Astrocyte (in vitro differentiated cells and primary cell): ENCODE data around the gene MARF1. TPM values are rescaled to one million over a fixed set of nuclear protein-coding genes. Genes with fewer than 3 reads are reported as not detected.

Source experiments
- DNase-seq: peaks from one replicate; pipeline ENCODE4 v3.0.0-alpha.2; 2010; ENCODE audit warnings: low read depth
- FAIRE-seq: peaks from 2 replicates; lab custom pipeline; 2011; peaks lifted over from hg19 to GRCh38; lab: Jason Lieb, UNC
- H2AFZ ChIP-seq: 2 replicates; pipeline ENCODE4 v1.6.0; 2012; ENCODE audit warnings: low read depth, low read length, inconsistent platforms
- H3K27ac ChIP-seq: 2 replicates; pipeline ENCODE4 v1.5.1; 2011; ENCODE audit warnings: low read depth, low read length, inconsistent platforms
- H3K27me3 ChIP-seq: 2 replicates; pipeline ENCODE4 v1.6.0; 2011; ENCODE audit warnings: low read length, inconsistent platforms; ENCODE audit not compliant: insufficient read depth
- H3K36me3 ChIP-seq: 2 replicates; pipeline ENCODE4 v1.5.1; 2011; ENCODE audit warnings: low read length, inconsistent platforms; ENCODE audit not compliant: insufficient read depth
- H3K4me1 ChIP-seq: 2 replicates; pipeline ENCODE4 v1.5.1; 2011; ENCODE audit warnings: low read length, inconsistent platforms; ENCODE audit not compliant: insufficient read depth
- H3K4me2 ChIP-seq: 2 replicates; pipeline ENCODE4 v1.6.0; 2012; ENCODE audit warnings: low read length, inconsistent platforms
- H3K4me3 ChIP-seq: 2 replicates; pipeline ENCODE4 v1.5.1; 2011; ENCODE audit warnings: low read depth, mild to moderate bottlenecking, low read length, inconsistent platforms; ENCODE audit not compliant: insufficient read depth
- H3K79me2 ChIP-seq: 2 replicates; pipeline ENCODE4 v1.6.0; 2012; ENCODE audit warnings: mild to moderate bottlenecking, low read length, inconsistent platforms; ENCODE audit not compliant: insufficient read depth
- H3K9ac ChIP-seq: 2 replicates; pipeline ENCODE4 v1.6.0; 2012; ENCODE audit warnings: mild to moderate bottlenecking, low read length, inconsistent platforms
- H3K9me3 ChIP-seq: 2 replicates; pipeline ENCODE4 v1.5.1; 2012; ENCODE audit warnings: low read depth, mild to moderate bottlenecking, low read length, inconsistent platforms; ENCODE audit not compliant: insufficient read depth
- H4K20me1 ChIP-seq: 2 replicates; pipeline ENCODE4 v1.6.0; 2012; ENCODE audit warnings: low read length, inconsistent platforms; ENCODE audit not compliant: insufficient read depth
- H3K27ac Mint-ChIP-seq: one replicate; pipeline ENCODE4 v1.8.0; 2021; ENCODE audit warnings: mild to moderate bottlenecking, mixed read lengths; ENCODE audit not compliant: unreplicated experiment
- H3K27me3 Mint-ChIP-seq: one replicate; pipeline ENCODE4 v1.8.0; 2021; ENCODE audit warnings: low read depth, mixed read lengths; ENCODE audit not compliant: unreplicated experiment
- H3K36me3 Mint-ChIP-seq: one replicate; pipeline ENCODE4 v1.8.0; 2021; ENCODE audit warnings: low read depth, mixed read lengths; ENCODE audit not compliant: unreplicated experiment
- H3K4me1 Mint-ChIP-seq: one replicate; pipeline ENCODE4 v1.8.0; 2021; ENCODE audit warnings: low read depth, mixed read lengths; ENCODE audit not compliant: unreplicated experiment
- H3K4me3 Mint-ChIP-seq: one replicate; pipeline ENCODE4 v1.8.0; 2021; ENCODE audit warnings: mild to moderate bottlenecking, moderate library complexity, mixed read lengths; ENCODE audit not compliant: unreplicated experiment
- H3K9me3 Mint-ChIP-seq: one replicate; pipeline ENCODE4 v1.8.0; 2021; ENCODE audit warnings: mild to moderate bottlenecking, mixed read lengths; ENCODE audit not compliant: unreplicated experiment
- CTCF ChIP-seq: IDR thresholded peaks from 2 replicates; pipeline ENCODE4 v1.5.1; 2011; ENCODE audit warnings: low read depth, mild to moderate bottlenecking, inconsistent platforms, low read length, moderate library complexity; ENCODE audit not compliant: insufficient read depth
- EZH2 ChIP-seq: IDR thresholded peaks from 2 replicates; pipeline ENCODE4 v1.6.1; 2012; ENCODE audit warnings: mild to moderate bottlenecking, low read length, inconsistent platforms; ENCODE audit not compliant: insufficient read depth
- total RNA-seq: library from RNA; stranded (reverse); gene quantifications from 2 replicates; pipeline ENCODE4 v1.2.1, GENCODE V29; 2021

MARF1 gene
- total RNA-seq, 1 donor from 2014 or later, result 47.4 TPM

GRCh38 chr16:15644267-15644961 lies 1.5 kb upstream of the MARF1 start:
- no peak for FAIRE-seq
- no peaks in the 10 kb centered on the region for H3K27me3 Mint-ChIP-seq

GRCh38 chr16:15643946-15644250 lies 944 bp upstream of the MARF1 start:
- no peaks in the 10 kb centered on the region for H3K27me3 Mint-ChIP-seq
- peak overlapping the region; percentile 91 for H3K27ac Mint-ChIP-seq
- peak overlapping the region; percentile 96 for H3K4me2 ChIP-seq
- peak overlapping the region; percentile 94 for H3K4me3 ChIP-seq
- H3K9me3 Mint-ChIP-seq, result no peaks in the 10 kb centered on the region
- peaks cover 16% of the 10 kb centered on the region for H3K4me1 ChIP-seq
- H3K9ac ChIP-seq, result peak overlapping the region; percentile 100
- H3K27me3 ChIP-seq, result no peaks in the 10 kb centered on the region
- H3K9me3 ChIP-seq, result no peaks in the 10 kb centered on the region
- H3K36me3 Mint-ChIP-seq, result no peaks in the 10 kb centered on the region
- peak overlapping the region; percentile 94 for H2AFZ ChIP-seq
- peaks cover 36% of the 10 kb centered on the region for H3K79me2 ChIP-seq
- peak overlapping the region; percentile 100 for H3K27ac ChIP-seq
- no peak for TF ChIP-seq CTCF
- no peak for TF ChIP-seq EZH2
- peaks cover 3% of the 10 kb centered on the region for H4K20me1 ChIP-seq
- FAIRE-seq (no peak), DNase-seq (no peak)
- H3K36me3 ChIP-seq, result peaks cover 3% of the 10 kb centered on the region
- H3K4me3 Mint-ChIP-seq, result peak overlapping the region; percentile 92
- H3K4me1 Mint-ChIP-seq, result peaks cover 4% of the 10 kb centered on the region

More at GRCh38 chr16:15644267-15644961, 1.5 kb upstream of the MARF1 start:
- no peaks in the 10 kb centered on the region for H3K9me3 Mint-ChIP-seq
- Histone ChIP-seq H4K20me1 (peaks cover 3% of the 10 kb centered on the region), H3K79me2 (peaks cover 32% of the 10 kb centered on the region), H2AFZ (peak overlapping the region; percentile 7), H3K4me1 (peaks cover 16% of the 10 kb centered on the region), H3K9me3 (no peaks in the 10 kb centered on the region), H3K36me3 (no peaks in the 10 kb centered on the region), H3K4me3 (peak overlapping the region; percentile 15), H3K9ac (peak overlapping the region; percentile 100), H3K27ac (peak overlapping the region; percentile 100), H3K27me3 (no peaks in the 10 kb centered on the region), H3K4me2 (peak overlapping the region; percentile 96)
- no peak for TF ChIP-seq EZH2
- no peak for TF ChIP-seq CTCF
- peak overlapping the region; percentile 92 for H3K4me3 Mint-ChIP-seq
- peak overlapping the region; percentile 89 for H3K27ac Mint-ChIP-seq
- no peak for DNase-seq
- H3K36me3 Mint-ChIP-seq, result no peaks in the 10 kb centered on the region
- peaks cover 4% of the 10 kb centered on the region for H3K4me1 Mint-ChIP-seq

GRCh38 chr16:15642557-15643047 lies 352 bp downstream of the MARF1 start:
- no peaks in the 10 kb centered on the region for H3K9me3 Mint-ChIP-seq
- Histone ChIP-seq H3K79me2 (peaks cover 36% of the 10 kb centered on the region), H3K4me2 (peak overlapping the region; percentile 84), H3K36me3 (peaks cover 5% of the 10 kb centered on the region), H3K27ac (peak overlapping the region; percentile 73), H3K27me3 (no peaks in the 10 kb centered on the region), H3K9ac (peak overlapping the region; percentile 100), H3K4me1 (peaks cover 16% of the 10 kb centered on the region), H3K9me3 (no peaks in the 10 kb centered on the region), H3K4me3 (peak overlapping the region; percentile 68), H4K20me1 (peaks cover 3% of the 10 kb centered on the region), H2AFZ (peak overlapping the region; percentile 82)
- TF ChIP-seq EZH2 (no peak), CTCF (no peak)
- H3K36me3 Mint-ChIP-seq, result no peaks in the 10 kb centered on the region
- FAIRE-seq, result no peak
- peak overlapping the region; percentile 92 for H3K4me3 Mint-ChIP-seq
- H3K27ac Mint-ChIP-seq, result peak overlapping the region; percentile 47
- no peaks in the 10 kb centered on the region for H3K27me3 Mint-ChIP-seq
- H3K4me1 Mint-ChIP-seq, result peaks cover 4% of the 10 kb centered on the region
- no peak for DNase-seq
